Sigmoid colon (tissue), 4 donors: ENCODE measurements around the gene FAM3D.

Experiments used
- CTCF ChIP-seq, 4 experiments: fragments of 450-650 bp in 3 of 4; fragments of 200-600 bp in 1 of 4; IDR thresholded peaks; one replicate each; pipeline ENCODE4 v1.5.1; 2016 to 2019; ENCODE audit warnings: antibody characterized with exemption in 4 of 4, mild to moderate bottlenecking in 3 of 4, moderate library complexity in 2 of 4
- EP300 ChIP-seq, 4 donors: sonication (generic); formaldehyde crosslinking; IDR thresholded peaks; one replicate each; pipeline ENCODE4 v1.6.1; 2017; ENCODE audit warnings: antibody characterized with exemption in 4 of 4

DNA sequence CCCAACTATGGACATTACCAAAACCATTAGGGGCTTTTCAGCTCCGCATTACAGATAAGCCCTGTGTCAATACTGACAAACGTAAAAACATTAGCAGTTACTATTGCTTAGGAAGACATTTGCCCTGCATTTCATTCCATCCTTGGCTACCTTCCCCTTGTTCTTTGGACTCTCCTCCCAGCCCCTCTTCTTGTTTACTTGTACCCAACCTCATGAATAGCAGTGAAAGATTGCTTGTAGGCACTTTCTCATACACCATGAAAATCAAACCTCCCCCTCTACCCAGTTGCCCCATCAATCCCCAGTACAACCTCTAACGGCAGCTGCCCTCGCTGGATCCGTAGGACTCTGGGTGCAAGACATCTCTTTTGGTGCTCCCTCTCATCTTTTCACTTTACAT is 72.5 kb downstream of the FAM3D start:
- TF ChIP-seq CTCF (IDR thresholded peaks at IDR 0.05) (no peak), EP300 (IDR thresholded peaks at IDR 0.05) (no peak)
